ENCODE results near the gene DHRS12.

The DHRS12 gene

GRCh38 chr13:51834581-51835171 is 30.7 kb upstream of the DHRS12 start:
- Histone ChIP-seq H3K4me1 (ENCODE audit: insufficient read depth, low read length) (no peaks in the 10 kb centered on the region), H3K27me3 (ENCODE audit: insufficient read depth, low read length, poor library complexity) (peaks cover 18% of the 10 kb centered on the region), H3K4me2 (ENCODE audit: insufficient read depth, low read length) (no peak overlapping the region), H2AFZ (ENCODE audit: low read depth, low read length) (no peak overlapping the region), H3K4me3 (ENCODE audit: low read depth in 1 of 2, low read length in 2 of 2) (no peak overlapping the region), H3K27ac (ENCODE audit: low read length) (no peak overlapping the region), H3K9ac (ENCODE audit: low read depth, low read length) (no peak overlapping the region), H3K36me3 (ENCODE audit: insufficient read depth, low read length) (no peaks in the 10 kb centered on the region), H3K79me2 (ENCODE audit: insufficient read depth, low read length) (no peaks in the 10 kb centered on the region), H3K9me3 (ENCODE audit: insufficient read depth, low read length, severe bottlenecking) (no peaks in the 10 kb centered on the region), H4K20me1 (ENCODE audit: insufficient read depth, low read length) (no peaks in the 10 kb centered on the region)
- TF ChIP-seq CTCF (IDR thresholded peaks at IDR 0.05; ENCODE audit: borderline replicate concordance, extremely low read depth, low read length, poor library complexity, severe bottlenecking) (no peak), EZH2 (IDR thresholded peaks at IDR 0.05; ENCODE audit: borderline replicate concordance, low read depth, low read length, severe bottlenecking) (no peak)
- no peak for DNase-seq
- no peak for ATAC-seq (ENCODE audit: insufficient read depth, low read depth)

- no peak for DNase-seq
- H3K4me3 ChIP-seq (ENCODE audit: low read depth in 1 of 2, low read length in 2 of 2): no peak overlapping the region
These were observed 30.0 kb upstream of the DHRS12 start for GRCh38 chr13:51833980-51834379.

GRCh38 chr13:51832471-51833152 is 28.6 kb upstream of the DHRS12 start:
- ATAC-seq (ENCODE audit: insufficient read depth, low read depth) (peak; percentile 74), DNase-seq (peak; percentile 26)
- H3K9ac ChIP-seq (ENCODE audit: low read depth, low read length): no peak overlapping the region
- peaks cover 19% of the 10 kb centered on the region for H3K27me3 ChIP-seq (ENCODE audit: insufficient read depth, low read length, poor library complexity)
- H3K4me1 ChIP-seq (ENCODE audit: insufficient read depth, low read length): no peaks in the 10 kb centered on the region
- H3K27ac ChIP-seq (ENCODE audit: low read length): no peak overlapping the region
- no peaks in the 10 kb centered on the region for H4K20me1 ChIP-seq (ENCODE audit: insufficient read depth, low read length)
- H3K4me3 ChIP-seq (ENCODE audit: low read depth in 1 of 2, low read length in 2 of 2): no peak overlapping the region
- H2AFZ ChIP-seq (ENCODE audit: low read depth, low read length): no peak overlapping the region
- H3K36me3 ChIP-seq (ENCODE audit: insufficient read depth, low read length): no peaks in the 10 kb centered on the region
- no peaks in the 10 kb centered on the region for H3K79me2 ChIP-seq (ENCODE audit: insufficient read depth, low read length)
- H3K9me3 ChIP-seq (ENCODE audit: insufficient read depth, low read length, severe bottlenecking): no peaks in the 10 kb centered on the region
- H3K4me2 ChIP-seq (ENCODE audit: insufficient read depth, low read length): no peak overlapping the region
- TF ChIP-seq EZH2 (IDR thresholded peaks at IDR 0.05; ENCODE audit: borderline replicate concordance, low read depth, low read length, severe bottlenecking) (no peak), CTCF (IDR thresholded peaks at IDR 0.05; ENCODE audit: borderline replicate concordance, extremely low read depth, low read length, poor library complexity, severe bottlenecking) (peak; percentile 46)

More at GRCh38 chr13:51833980-51834379, 30.0 kb upstream of the DHRS12 start:
- Histone ChIP-seq H3K36me3 (ENCODE audit: insufficient read depth, low read length) (no peaks in the 10 kb centered on the region), H3K27ac (ENCODE audit: low read length) (no peak overlapping the region), H3K79me2 (ENCODE audit: insufficient read depth, low read length) (no peaks in the 10 kb centered on the region), H3K4me2 (ENCODE audit: insufficient read depth, low read length) (no peak overlapping the region), H3K4me1 (ENCODE audit: insufficient read depth, low read length) (no peaks in the 10 kb centered on the region), H4K20me1 (ENCODE audit: insufficient read depth, low read length) (no peaks in the 10 kb centered on the region), H2AFZ (ENCODE audit: low read depth, low read length) (no peak overlapping the region), H3K9me3 (ENCODE audit: insufficient read depth, low read length, severe bottlenecking) (no peaks in the 10 kb centered on the region), H3K27me3 (ENCODE audit: insufficient read depth, low read length, poor library complexity) (peaks cover 16% of the 10 kb centered on the region), H3K9ac (ENCODE audit: low read depth, low read length) (no peak overlapping the region)
- ATAC-seq (ENCODE audit: insufficient read depth, low read depth): no peak
- TF ChIP-seq CTCF (IDR thresholded peaks at IDR 0.05; ENCODE audit: borderline replicate concordance, extremely low read depth, low read length, poor library complexity, severe bottlenecking) (no peak), EZH2 (IDR thresholded peaks at IDR 0.05; ENCODE audit: borderline replicate concordance, low read depth, low read length, severe bottlenecking) (no peak)

All from DND-41 (cell line).